Peyer's patch (tissue), 4 donors: ENCODE results near the gene COL20A1. TPM values are rescaled to one million over a fixed set of nuclear protein-coding genes. Genes with fewer than 3 reads are reported as not detected.

Experiments
- DNase-seq, 3 donors: peaks; one replicate each; pipeline ENCODE4 v3.0.0-alpha.2; 2017 to 2019
- H3K27ac ChIP-seq, 4 donors: fragments of 200-600 bp; sonication (generic); one replicate each; pipeline ENCODE4 v1.5.1; 2016 to 2019
- H3K27me3 ChIP-seq, 2 donors: fragments of 200-600 bp; sonication (generic); one replicate each; pipeline ENCODE4 v1.5.1; 2019
- H3K36me3 ChIP-seq, 3 donors: fragments of 200-600 bp; sonication (generic); one replicate each; pipeline ENCODE4 v1.5.1; 2016 to 2019
- H3K4me1 ChIP-seq, 4 donors: fragments of 200-600 bp; sonication (generic); one replicate each; pipeline ENCODE4 v1.5.1; 2016 to 2019
- H3K4me3 ChIP-seq, 4 donors: fragments of 200-600 bp; sonication (generic); 1 replicate in 3 of 4; 2 replicates in 1 of 4; pipeline ENCODE4 v1.5.1; 2016 to 2019; ENCODE audit warnings: mild to moderate bottlenecking in 1 of 4
- H3K9me3 ChIP-seq, 4 donors: fragments of 200-600 bp; sonication (generic); one replicate each; pipeline ENCODE4 v1.5.1; 2016 to 2019; ENCODE audit warnings: mild to moderate bottlenecking in 1 of 4
- CTCF ChIP-seq, 6 experiments: fragments of 450-650 bp in 4 of 6; fragments of 200-600 bp in 2 of 6; sonication (generic) in 1 of 6; IDR thresholded peaks; one replicate each; pipeline ENCODE4 v1.5.1; 2017 to 2019; ENCODE audit warnings: antibody characterized with exemption in 6 of 6, mild to moderate bottlenecking in 3 of 6, moderate library complexity in 1 of 6
- POLR2A ChIP-seq, 2 donors: fragments of 450-650 bp; IDR thresholded peaks; one replicate each; pipeline ENCODE4 v1.5.1; 2017; ENCODE audit warnings: antibody characterized with exemption in 2 of 2, mild to moderate bottlenecking in 2 of 2, moderate library complexity in 2 of 2
- total RNA-seq, 4 donors: library from RNA; depleted of rRNA; stranded (reverse); fragments of >200 nt; gene quantifications; one replicate each; pipeline ENCODE4 v1.1.0, GENCODE V29; 2016

Gene COL20A1
- total RNA-seq, 4 donors from 2014 or later: not detected

DNA sequence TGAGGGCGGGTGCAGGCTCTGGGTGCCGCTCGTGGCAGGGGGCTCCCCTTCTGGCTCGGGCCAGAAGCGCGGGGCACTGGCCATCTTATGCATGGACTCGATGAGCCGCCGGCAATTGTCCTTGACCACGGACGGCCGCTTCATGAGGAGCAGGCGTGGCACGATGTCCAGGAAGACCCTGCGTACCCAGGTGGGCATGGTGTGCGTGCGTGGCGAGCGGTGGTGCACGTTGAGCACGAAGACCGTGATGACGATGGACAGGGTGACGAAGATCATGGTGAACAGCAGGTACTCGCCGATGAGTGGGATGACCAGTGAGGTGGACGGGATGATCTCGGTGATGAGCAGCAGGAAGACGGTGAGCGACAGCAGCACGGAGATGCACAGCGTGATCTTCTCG, 57.2 kb downstream of the COL20A1 start:
- H3K4me3 ChIP-seq: no peak overlapping the region
- no peak for DNase-seq
- no peak overlapping the region for H3K27ac ChIP-seq
- no peaks in the 10 kb centered on the region for H3K9me3 ChIP-seq
- H3K4me1 ChIP-seq: no peaks in the 10 kb centered on the region
- TF ChIP-seq POLR2A (IDR thresholded peaks at IDR 0.05): no peak
- TF ChIP-seq CTCF (IDR thresholded peaks at IDR 0.05): no peak
- H3K27me3 ChIP-seq: no peaks in the 10 kb centered on the region
- no peaks in the 10 kb centered on the region for H3K36me3 ChIP-seq

DNA sequence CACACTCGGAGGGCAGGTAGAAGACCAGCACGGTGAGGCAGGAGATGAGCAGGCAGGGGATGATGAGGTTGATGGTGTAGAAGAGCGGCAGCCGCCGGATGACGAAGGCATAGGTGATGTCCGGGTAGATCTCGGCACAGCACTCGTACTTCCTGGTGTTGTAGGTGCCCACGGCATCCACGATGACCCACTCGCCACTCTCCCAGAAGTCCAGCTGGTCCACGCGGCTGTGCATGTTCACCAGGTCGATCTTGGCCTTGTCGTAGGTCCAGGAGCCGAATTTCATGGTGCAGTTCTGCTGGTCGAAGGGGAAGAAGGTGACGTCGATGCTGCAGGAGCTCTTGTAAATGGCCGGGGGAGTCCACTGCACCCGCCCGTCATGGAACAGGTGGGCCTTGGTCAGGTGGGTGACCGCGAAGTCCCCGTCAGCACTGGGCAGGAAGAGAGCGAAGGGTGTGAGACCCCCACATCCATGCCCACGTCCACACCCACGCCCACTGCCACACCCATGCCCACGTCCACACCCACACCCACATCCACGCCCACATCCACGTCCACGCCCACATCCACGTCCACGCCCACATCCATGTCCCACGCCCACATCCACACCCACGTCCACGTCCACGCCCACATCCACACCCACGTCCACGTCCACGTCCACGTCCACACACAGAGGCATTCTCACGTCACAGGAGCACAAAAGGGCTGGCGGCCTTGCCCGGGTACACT, 57.8 kb downstream of the COL20A1 start:
- H3K9me3 ChIP-seq: no peaks in the 10 kb centered on the region
- no peaks in the 10 kb centered on the region for H3K36me3 ChIP-seq
- H3K27me3 ChIP-seq: no peaks in the 10 kb centered on the region
- no peak for DNase-seq
- no peak overlapping the region for H3K27ac ChIP-seq
- no peak overlapping the region for H3K4me3 ChIP-seq
- no peaks in the 10 kb centered on the region for H3K4me1 ChIP-seq
- no peak for TF ChIP-seq POLR2A (IDR thresholded peaks at IDR 0.05)
- no peak for TF ChIP-seq CTCF (IDR thresholded peaks at IDR 0.05)

GRCh38 chr20:63351326-63351700, 58.3 kb downstream of the COL20A1 start:
- TF ChIP-seq POLR2A (IDR thresholded peaks at IDR 0.05) (no peak), CTCF (IDR thresholded peaks at IDR 0.05) (no peak)
- no peaks in the 10 kb centered on the region for H3K9me3 ChIP-seq
- H3K4me1 ChIP-seq: no peaks in the 10 kb centered on the region
- DNase-seq: no peak
- H3K36me3 ChIP-seq: no peaks in the 10 kb centered on the region
- H3K27me3 ChIP-seq: no peaks in the 10 kb centered on the region
- no peak overlapping the region for H3K4me3 ChIP-seq
- H3K27ac ChIP-seq: no peak overlapping the region

- no peak for DNase-seq
- TF ChIP-seq CTCF (IDR thresholded peaks at IDR 0.05): no peak
- TF ChIP-seq POLR2A (IDR thresholded peaks at IDR 0.05): no peak
- Histone ChIP-seq H3K27me3 (no peaks in the 10 kb centered on the region), H3K4me3 (no peak overlapping the region), H3K4me1 (no peaks in the 10 kb centered on the region), H3K9me3 (no peaks in the 10 kb centered on the region), H3K36me3 (no peaks in the 10 kb centered on the region), H3K27ac (no peak overlapping the region)
Observed at GRCh38 chr20:63351811-63352591, 59.0 kb downstream of the COL20A1 start.

GRCh38 chr20:63352811-63353221, 59.8 kb downstream of the COL20A1 start:
- DNase-seq: no peak
- no peaks in the 10 kb centered on the region for H3K27me3 ChIP-seq

More at GRCh38 chr20:63352811-63353221, 59.8 kb downstream of the COL20A1 start:
- Histone ChIP-seq H3K4me1 (no peaks in the 10 kb centered on the region), H3K36me3 (no peaks in the 10 kb centered on the region), H3K4me3 (no peak overlapping the region), H3K27ac (no peak overlapping the region), H3K9me3 (no peaks in the 10 kb centered on the region)
- no peak for TF ChIP-seq CTCF (IDR thresholded peaks at IDR 0.05)
- no peak for TF ChIP-seq POLR2A (IDR thresholded peaks at IDR 0.05)
